Measurements from ENCODE around the gene DEPDC5. TPM values are rescaled to one million over a fixed set of nuclear protein-coding genes. Genes with fewer than 3 reads are reported as not detected.

DEPDC5 gene
- total RNA-seq, 5 donors from 2014 or later (not counting 1 experiment from before 2014, with no cell fraction given), result 40.3 to 52.7 (median 49.0) TPM

- 81% methylated on average over 3 of the region's 3 CpGs for WGBS (ENCODE audit: insufficient coverage)
- Mint-ChIP-seq H3K9me3 (no peaks in the 10 kb centered on the region), H3K27ac (no peak overlapping the region), H3K4me3 (no peak overlapping the region), H3K4me1 (peaks cover 0 to 13% (median 5%) of the 10 kb centered on the region in 3 donors), H3K36me3 (no peaks in the 10 kb centered on the region), H3K27me3 (peaks cover 2 to 5% of the 10 kb centered on the region in 2 donors)
- CTCF ChIA-PET, result no interaction called here
- Histone ChIP-seq H3K4me3 (ENCODE audit: control insufficient read depth in 1 of 2, extremely low read depth in 1 of 2, low read length in 1 of 2) (no peak overlapping the region), H3K36me3 (ENCODE audit: control insufficient read depth in 2 of 2, extremely low read depth in 1 of 2, insufficient read depth in 1 of 2, low read length in 1 of 2) (no peaks in the 10 kb centered on the region), H3K9me3 (no peaks in the 10 kb centered on the region), H3K27me3 (replicated peaks in 1 of 2; ENCODE audit: control insufficient read depth in 2 of 2, extremely low read depth in 1 of 2, insufficient read depth in 2 of 2, low read length in 1 of 2) (peaks cover 0 to 10% of the 10 kb centered on the region in 2 experiments), H3K4me1 (ENCODE audit: control insufficient read depth in 1 of 2, extremely low read depth in 1 of 2, insufficient read depth in 2 of 2, low read length in 2 of 2) (peaks cover 0 to 7% of the 10 kb centered on the region in 2 experiments), H3K27ac (ENCODE audit: low read length) (no peak overlapping the region)
- no peak for DNase-seq
- ATAC-seq (replicated peaks in 1 of 4), result no peak
- POLR2A ChIA-PET, result no interaction called here
Observed at GRCh38 chr22:31920306-31920705, 166.5 kb downstream of the DEPDC5 start.

- POLR2A ChIA-PET, result no interaction called here
- ATAC-seq (replicated peaks in 1 of 4) (no peak), DNase-seq (no peak)
- H3K4me3 ChIP-seq (ENCODE audit: control insufficient read depth in 1 of 2, extremely low read depth in 1 of 2, low read length in 1 of 2), result no peak overlapping the region
- peaks cover 0 to 7% of the 10 kb centered on the region in 2 experiments for H3K4me1 ChIP-seq (ENCODE audit: control insufficient read depth in 1 of 2, extremely low read depth in 1 of 2, insufficient read depth in 2 of 2, low read length in 2 of 2)
- CTCF ChIA-PET, result no interaction called here
- Mint-ChIP-seq H3K27ac (no peak overlapping the region), H3K9me3 (no peaks in the 10 kb centered on the region), H3K4me3 (no peak overlapping the region), H3K36me3 (no peaks in the 10 kb centered on the region), H3K4me1 (peaks cover 0 to 13% (median 5%) of the 10 kb centered on the region in 3 donors), H3K27me3 (peaks cover 8 to 10% of the 10 kb centered on the region in 2 donors)
- H3K27ac ChIP-seq (ENCODE audit: low read length), result no peak overlapping the region
- no peaks in the 10 kb centered on the region for H3K9me3 ChIP-seq
- no peaks in the 10 kb centered on the region for H3K36me3 ChIP-seq (ENCODE audit: control insufficient read depth in 2 of 2, extremely low read depth in 1 of 2, insufficient read depth in 1 of 2, low read length in 1 of 2)
- 100% methylated on average over 1 of the region's 3 CpGs for WGBS (ENCODE audit: insufficient coverage)
- H3K27me3 ChIP-seq (replicated peaks in 1 of 2; ENCODE audit: control insufficient read depth in 2 of 2, extremely low read depth in 1 of 2, insufficient read depth in 2 of 2, low read length in 1 of 2), result peaks cover 0 to 10% of the 10 kb centered on the region in 2 experiments
Observed at GRCh38 chr22:31921106-31921505, 167.3 kb downstream of the DEPDC5 start.

GRCh38 chr22:31922534-31922933, 168.7 kb downstream of the DEPDC5 start:
- Histone ChIP-seq H3K27me3 (replicated peaks in 1 of 2; ENCODE audit: control insufficient read depth in 2 of 2, extremely low read depth in 1 of 2, insufficient read depth in 2 of 2, low read length in 1 of 2) (peaks cover 0 to 10% of the 10 kb centered on the region in 2 experiments), H3K27ac (ENCODE audit: low read length) (no peak overlapping the region), H3K4me1 (ENCODE audit: control insufficient read depth in 1 of 2, extremely low read depth in 1 of 2, insufficient read depth in 2 of 2, low read length in 2 of 2) (peaks cover 0 to 2% of the 10 kb centered on the region in 2 experiments), H3K4me3 (ENCODE audit: control insufficient read depth in 1 of 2, extremely low read depth in 1 of 2, low read length in 1 of 2) (no peak overlapping the region), H3K36me3 (ENCODE audit: control insufficient read depth in 2 of 2, extremely low read depth in 1 of 2, insufficient read depth in 1 of 2, low read length in 1 of 2) (no peaks in the 10 kb centered on the region), H3K9me3 (no peaks in the 10 kb centered on the region)
- ChIA-PET CTCF (no interaction called here), POLR2A (no interaction called here)
- WGBS (ENCODE audit: insufficient coverage), result 69% methylated on average over 6 of the region's 6 CpGs
- Mint-ChIP-seq H3K27ac (no peak overlapping the region), H3K27me3 (peaks cover 10 to 17% of the 10 kb centered on the region in 2 donors), H3K4me1 (peaks cover 0 to 6% (median 2%) of the 10 kb centered on the region in 3 donors), H3K4me3 (no peak overlapping the region), H3K9me3 (no peaks in the 10 kb centered on the region), H3K36me3 (no peaks in the 10 kb centered on the region)
- DNase-seq, result no peak
- ATAC-seq (replicated peaks in 1 of 4), result no peak

- Mint-ChIP-seq H3K27me3 (peaks cover 13 to 18% of the 10 kb centered on the region in 2 donors), H3K4me3 (no peak overlapping the region), H3K27ac (no peak overlapping the region), H3K36me3 (no peaks in the 10 kb centered on the region), H3K4me1 (peaks cover 0 to 3% (median 0%) of the 10 kb centered on the region in 3 donors), H3K9me3 (no peaks in the 10 kb centered on the region)
- ChIA-PET CTCF (no interaction called here), POLR2A (no interaction called here)
- H3K4me3 ChIP-seq (ENCODE audit: control insufficient read depth in 1 of 2, extremely low read depth in 1 of 2, low read length in 1 of 2), result no peak overlapping the region
- ATAC-seq (replicated peaks in 1 of 4) (no peak), DNase-seq (no peak)
- H3K27me3 ChIP-seq (replicated peaks in 1 of 2; ENCODE audit: control insufficient read depth in 2 of 2, extremely low read depth in 1 of 2, insufficient read depth in 2 of 2, low read length in 1 of 2), result peaks cover 0 to 10% of the 10 kb centered on the region in 2 experiments
- H3K36me3 ChIP-seq (ENCODE audit: control insufficient read depth in 2 of 2, extremely low read depth in 1 of 2, insufficient read depth in 1 of 2, low read length in 1 of 2), result no peaks in the 10 kb centered on the region
- WGBS (ENCODE audit: insufficient coverage), result 11% methylated on average over 3 of the region's 5 CpGs
- H3K9me3 ChIP-seq, result no peaks in the 10 kb centered on the region
- no peak overlapping the region for H3K27ac ChIP-seq (ENCODE audit: low read length)
- no peaks in the 10 kb centered on the region for H3K4me1 ChIP-seq (ENCODE audit: control insufficient read depth in 1 of 2, extremely low read depth in 1 of 2, insufficient read depth in 2 of 2, low read length in 2 of 2)
Observed at GRCh38 chr22:31923136-31923535, 169.3 kb downstream of the DEPDC5 start.

- no peaks in the 10 kb centered on the region for H3K4me1 ChIP-seq (ENCODE audit: control insufficient read depth in 1 of 2, extremely low read depth in 1 of 2, insufficient read depth in 2 of 2, low read length in 2 of 2)
- no peaks in the 10 kb centered on the region for H3K9me3 Mint-ChIP-seq
- peaks cover 0 to 10% of the 10 kb centered on the region in 2 experiments for H3K27me3 ChIP-seq (replicated peaks in 1 of 2; ENCODE audit: control insufficient read depth in 2 of 2, extremely low read depth in 1 of 2, insufficient read depth in 2 of 2, low read length in 1 of 2)
- ChIA-PET POLR2A (no interaction called here), CTCF (no interaction called here)
- H3K36me3 Mint-ChIP-seq, result no peaks in the 10 kb centered on the region
- no peak overlapping the region for H3K27ac ChIP-seq (ENCODE audit: low read length)
- ATAC-seq (replicated peaks in 1 of 4) (no peak), DNase-seq (no peak)
- no peak overlapping the region for H3K4me3 ChIP-seq (ENCODE audit: control insufficient read depth in 1 of 2, extremely low read depth in 1 of 2, low read length in 1 of 2)
- H3K9me3 ChIP-seq, result no peaks in the 10 kb centered on the region
- peaks cover 15 to 21% of the 10 kb centered on the region in 2 donors for H3K27me3 Mint-ChIP-seq
- no peak overlapping the region for H3K27ac Mint-ChIP-seq
- 90% methylated on average over 2 of the region's 2 CpGs for WGBS (ENCODE audit: insufficient coverage)
- no peak overlapping the region for H3K4me3 Mint-ChIP-seq
- H3K36me3 ChIP-seq (ENCODE audit: control insufficient read depth in 2 of 2, extremely low read depth in 1 of 2, insufficient read depth in 1 of 2, low read length in 1 of 2), result no peaks in the 10 kb centered on the region
- H3K4me1 Mint-ChIP-seq, result peaks cover 0 to 3% (median 0%) of the 10 kb centered on the region in 3 donors
Observed at GRCh38 chr22:31923747-31924146, 169.9 kb downstream of the DEPDC5 start.

GRCh38 chr22:31925056-31925455, 171.2 kb downstream of the DEPDC5 start:
- POLR2A ChIA-PET, result no interaction called here
- H3K9me3 ChIP-seq, result no peaks in the 10 kb centered on the region
- peaks cover 0 to 10% of the 10 kb centered on the region in 2 experiments for H3K27me3 ChIP-seq (replicated peaks in 1 of 2; ENCODE audit: control insufficient read depth in 2 of 2, extremely low read depth in 1 of 2, insufficient read depth in 2 of 2, low read length in 1 of 2)
- DNase-seq, result no peak
- H3K4me1 Mint-ChIP-seq, result peaks cover 0 to 3% (median 0%) of the 10 kb centered on the region in 3 donors
- H3K27me3 Mint-ChIP-seq, result peaks cover 15 to 26% of the 10 kb centered on the region in 2 donors
- no peak overlapping the region for H3K4me3 Mint-ChIP-seq
- H3K27ac ChIP-seq (ENCODE audit: low read length), result no peak overlapping the region
- H3K36me3 Mint-ChIP-seq, result no peaks in the 10 kb centered on the region
- H3K4me3 ChIP-seq (ENCODE audit: control insufficient read depth in 1 of 2, extremely low read depth in 1 of 2, low read length in 1 of 2), result no peak overlapping the region
- H3K9me3 Mint-ChIP-seq, result no peaks in the 10 kb centered on the region
- ATAC-seq (replicated peaks in 1 of 4), result no peak
- H3K36me3 ChIP-seq (ENCODE audit: control insufficient read depth in 2 of 2, extremely low read depth in 1 of 2, insufficient read depth in 1 of 2, low read length in 1 of 2), result no peaks in the 10 kb centered on the region
- 100% methylated on average over 1 of the region's 1 CpG for WGBS (ENCODE audit: insufficient coverage)
- CTCF ChIA-PET, result no interaction called here
- H3K27ac Mint-ChIP-seq, result no peak overlapping the region
- H3K4me1 ChIP-seq (ENCODE audit: control insufficient read depth in 1 of 2, extremely low read depth in 1 of 2, insufficient read depth in 2 of 2, low read length in 2 of 2), result no peaks in the 10 kb centered on the region

- Histone ChIP-seq H3K9me3 (no peaks in the 10 kb centered on the region), H3K27me3 (replicated peaks in 1 of 2; ENCODE audit: control insufficient read depth in 2 of 2, extremely low read depth in 1 of 2, insufficient read depth in 2 of 2, low read length in 1 of 2) (peaks cover 0 to 10% of the 10 kb centered on the region in 2 experiments), H3K36me3 (ENCODE audit: control insufficient read depth in 2 of 2, extremely low read depth in 1 of 2, insufficient read depth in 1 of 2, low read length in 1 of 2) (no peaks in the 10 kb centered on the region), H3K27ac (ENCODE audit: low read length) (no peak overlapping the region), H3K4me3 (ENCODE audit: control insufficient read depth in 1 of 2, extremely low read depth in 1 of 2, low read length in 1 of 2) (no peak overlapping the region), H3K4me1 (ENCODE audit: control insufficient read depth in 1 of 2, extremely low read depth in 1 of 2, insufficient read depth in 2 of 2, low read length in 2 of 2) (no peaks in the 10 kb centered on the region)
- H3K4me3 Mint-ChIP-seq, result no peak overlapping the region
- POLR2A ChIA-PET, result no interaction called here
- H3K27me3 Mint-ChIP-seq, result peaks cover 15 to 26% of the 10 kb centered on the region in 2 donors
- peaks cover 0 to 3% (median 0%) of the 10 kb centered on the region in 3 donors for H3K4me1 Mint-ChIP-seq
- no peak for DNase-seq
- ATAC-seq (replicated peaks in 1 of 4), result no peak
- H3K36me3 Mint-ChIP-seq, result no peaks in the 10 kb centered on the region
- H3K27ac Mint-ChIP-seq, result no peak overlapping the region
- H3K9me3 Mint-ChIP-seq, result no peaks in the 10 kb centered on the region
- CTCF ChIA-PET, result no interaction called here
- 80% methylated on average over 1 of the region's 1 CpG for WGBS (ENCODE audit: insufficient coverage)
Observed at GRCh38 chr22:31926024-31926423, 172.2 kb downstream of the DEPDC5 start.

Measured in T-cell (primary cell).